ENCODE data around the gene RRBP1.

The RRBP1 gene

DNA sequence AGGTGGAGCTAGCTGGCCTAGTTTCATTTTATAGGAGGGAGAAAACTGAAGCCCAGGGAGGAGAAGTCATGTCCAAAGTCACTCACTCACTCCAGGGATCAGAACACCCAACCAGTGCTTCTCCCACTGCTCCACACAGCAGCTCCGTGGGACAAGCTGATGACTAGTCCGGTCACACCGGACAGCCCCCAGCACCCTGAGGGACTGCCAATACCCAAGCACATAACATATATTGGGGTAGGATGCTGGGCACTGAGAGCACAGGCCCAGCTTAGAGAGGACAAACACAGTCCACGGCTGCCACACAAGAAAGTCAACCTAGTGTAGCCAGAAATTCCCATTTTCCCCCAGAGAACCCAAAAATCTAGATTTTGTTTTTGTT is 5.7 kb downstream of the RRBP1 start:
- Histone ChIP-seq H3K79me2 (ENCODE audit: low read length) (peaks cover 3% of the 10 kb centered on the region; the same call in 1 of the 2 replicates), H3K9me3 (ENCODE audit: insufficient read depth, low read length) (no peaks in the 10 kb centered on the region), H3K27ac (ENCODE audit: low read length) (no peak overlapping the region), H4K20me1 (ENCODE audit: insufficient read depth, low read length) (peaks cover 20% of the 10 kb centered on the region), H3K36me3 (replicated peaks; ENCODE audit: low read depth, low read length) (peaks cover 6% of the 10 kb centered on the region), H3K27me3 (ENCODE audit: low read depth, low read length) (no peaks in the 10 kb centered on the region), H2AFZ (ENCODE audit: low read depth, low read length) (no peak overlapping the region), H3K4me1 (ENCODE audit: low read length) (peaks cover 12% of the 10 kb centered on the region), H3K4me2 (ENCODE audit: low read length) (no peak overlapping the region), H3K9ac (ENCODE audit: low read length) (no peak overlapping the region), H3K4me3 (ENCODE audit: low read length) (no peak overlapping the region)
- TF ChIP-seq, protein P1, sequence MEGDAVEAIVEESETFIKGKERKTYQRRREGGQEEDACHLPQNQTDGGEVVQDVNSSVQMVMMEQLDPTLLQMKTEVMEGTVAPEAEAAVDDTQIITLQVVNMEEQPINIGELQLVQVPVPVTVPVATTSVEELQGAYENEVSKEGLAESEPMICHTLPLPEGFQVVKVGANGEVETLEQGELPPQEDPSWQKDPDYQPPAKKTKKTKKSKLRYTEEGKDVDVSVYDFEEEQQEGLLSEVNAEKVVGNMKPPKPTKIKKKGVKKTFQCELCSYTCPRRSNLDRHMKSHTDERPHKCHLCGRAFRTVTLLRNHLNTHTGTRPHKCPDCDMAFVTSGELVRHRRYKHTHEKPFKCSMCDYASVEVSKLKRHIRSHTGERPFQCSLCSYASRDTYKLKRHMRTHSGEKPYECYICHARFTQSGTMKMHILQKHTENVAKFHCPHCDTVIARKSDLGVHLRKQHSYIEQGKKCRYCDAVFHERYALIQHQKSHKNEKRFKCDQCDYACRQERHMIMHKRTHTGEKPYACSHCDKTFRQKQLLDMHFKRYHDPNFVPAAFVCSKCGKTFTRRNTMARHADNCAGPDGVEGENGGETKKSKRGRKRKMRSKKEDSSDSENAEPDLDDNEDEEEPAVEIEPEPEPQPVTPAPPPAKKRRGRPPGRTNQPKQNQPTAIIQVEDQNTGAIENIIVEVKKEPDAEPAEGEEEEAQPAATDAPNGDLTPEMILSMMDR (IDR thresholded peaks at IDR 0.05; ENCODE audit: low read depth, low read length): no peak
- no peak for TF ChIP-seq EZH2phosphoT487 (IDR thresholded peaks at IDR 0.05; ENCODE audit: low read depth)

DNA sequence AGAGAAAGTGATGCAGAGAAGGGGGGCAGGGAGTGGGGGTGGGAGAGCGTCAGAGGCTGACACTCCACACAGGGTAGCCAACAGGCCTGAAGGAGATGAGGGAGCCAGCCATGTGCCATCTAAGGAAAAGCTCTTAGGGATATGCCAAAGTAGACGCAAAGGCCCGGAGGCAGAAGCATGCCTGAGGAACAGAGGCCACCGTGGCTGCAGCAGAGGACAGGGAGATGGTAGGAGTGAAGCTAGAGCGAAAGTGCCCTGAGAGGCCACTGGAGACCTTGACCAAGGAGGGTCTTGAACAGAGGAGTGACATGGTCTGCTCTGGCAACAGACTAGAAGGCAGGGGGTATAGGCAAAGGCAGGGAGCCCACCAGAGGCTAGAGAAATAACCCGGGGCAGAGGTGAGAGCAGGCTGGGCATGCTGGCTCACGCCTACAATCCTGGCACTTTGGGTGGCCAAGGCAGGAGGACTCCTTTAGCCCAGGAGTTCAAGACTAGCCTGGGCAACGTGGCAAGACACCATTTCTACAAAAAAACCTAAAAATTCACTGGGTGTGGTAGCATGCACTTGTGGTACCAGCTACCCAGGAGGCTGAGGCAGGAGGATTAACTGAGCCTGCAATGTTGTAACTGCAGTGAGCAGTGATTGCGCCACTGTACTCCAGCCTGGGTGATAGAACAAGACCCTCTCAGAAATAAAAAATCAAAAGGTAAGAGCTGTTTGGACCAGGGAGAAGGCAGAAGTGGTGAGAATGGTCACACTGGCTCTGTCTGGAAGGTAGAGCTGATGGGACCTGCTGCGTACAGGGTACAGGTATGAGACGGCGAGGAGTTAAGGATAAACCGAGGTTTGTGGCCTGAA is 6.3 kb downstream of the RRBP1 start:
- no peak for TF ChIP-seq EZH2phosphoT487 (IDR thresholded peaks at IDR 0.05; ENCODE audit: low read depth)
- TF ChIP-seq, protein P1 (IDR thresholded peaks at IDR 0.05; ENCODE audit: low read depth, low read length): no peak
- H4K20me1 ChIP-seq (ENCODE audit: insufficient read depth, low read length): peaks cover 20% of the 10 kb centered on the region
- no peak overlapping the region for H3K4me3 ChIP-seq (ENCODE audit: low read length)
- H3K27ac ChIP-seq (ENCODE audit: low read length): no peak overlapping the region
- H3K27me3 ChIP-seq (ENCODE audit: low read depth, low read length): no peaks in the 10 kb centered on the region
- peaks cover 18% of the 10 kb centered on the region for H3K4me1 ChIP-seq (ENCODE audit: low read length)
- H3K36me3 ChIP-seq (replicated peaks; ENCODE audit: low read depth, low read length): peaks cover 6% of the 10 kb centered on the region
- no peak overlapping the region for H3K4me2 ChIP-seq (ENCODE audit: low read length)
- no peak overlapping the region for H3K9ac ChIP-seq (ENCODE audit: low read length)
- no peak overlapping the region for H2AFZ ChIP-seq (ENCODE audit: low read depth, low read length)
- peaks cover 1% of the 10 kb centered on the region; the same call in 1 of the 2 replicates for H3K79me2 ChIP-seq (ENCODE audit: low read length)
- H3K9me3 ChIP-seq (ENCODE audit: insufficient read depth, low read length): no peaks in the 10 kb centered on the region

DNA sequence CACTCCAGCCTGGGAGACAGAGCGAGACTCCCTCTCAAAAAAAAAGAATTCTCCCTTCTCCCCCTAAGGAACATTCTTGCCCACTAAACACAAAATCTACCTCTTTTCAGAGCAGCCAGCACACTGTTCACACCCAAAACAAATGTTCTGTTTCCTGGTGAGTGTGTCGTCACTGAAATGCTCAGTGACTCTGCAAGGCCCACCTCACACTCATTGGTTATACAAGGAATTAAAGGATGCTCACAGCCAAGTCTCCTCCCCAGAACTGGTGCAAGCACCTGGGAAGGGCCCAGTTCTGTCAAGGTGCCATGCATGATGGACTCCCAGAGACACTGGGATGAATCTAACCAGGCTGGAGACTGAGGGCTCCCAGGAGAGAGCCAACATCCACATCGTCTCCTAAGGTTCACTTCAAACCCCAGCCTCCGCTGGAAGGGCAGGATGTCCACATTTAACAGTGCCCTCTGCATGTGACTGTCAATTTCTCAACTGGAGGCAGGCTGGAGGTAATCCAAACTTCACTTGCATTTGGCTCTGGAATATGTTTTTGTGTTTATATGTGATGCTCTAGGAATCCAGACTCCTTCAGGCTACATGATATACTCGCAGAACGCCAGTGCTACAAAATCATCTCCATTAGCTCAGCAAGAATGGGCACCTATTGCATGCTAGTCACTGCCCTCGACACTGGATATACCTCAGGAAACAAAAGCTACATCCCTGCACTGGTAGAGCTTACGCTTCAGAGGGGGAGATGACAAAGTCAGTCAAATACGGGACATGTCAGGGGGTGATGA is 7.1 kb downstream of the RRBP1 start:
- Histone ChIP-seq H3K4me3 (ENCODE audit: low read length) (no peak overlapping the region), H3K27ac (ENCODE audit: low read length) (no peak overlapping the region), H3K9ac (ENCODE audit: low read length) (no peak overlapping the region), H3K79me2 (ENCODE audit: low read length) (no peaks in the 10 kb centered on the region), H3K36me3 (replicated peaks; ENCODE audit: low read depth, low read length) (peaks cover 5% of the 10 kb centered on the region), H2AFZ (ENCODE audit: low read depth, low read length) (no peak overlapping the region), H3K9me3 (ENCODE audit: insufficient read depth, low read length) (no peaks in the 10 kb centered on the region), H3K27me3 (ENCODE audit: low read depth, low read length) (no peaks in the 10 kb centered on the region), H3K4me1 (ENCODE audit: low read length) (peaks cover 12% of the 10 kb centered on the region), H3K4me2 (ENCODE audit: low read length) (no peak overlapping the region), H4K20me1 (ENCODE audit: insufficient read depth, low read length) (peaks cover 14% of the 10 kb centered on the region)
- TF ChIP-seq EZH2phosphoT487 (IDR thresholded peaks at IDR 0.05; ENCODE audit: low read depth): no peak
- TF ChIP-seq, protein P1 (IDR thresholded peaks at IDR 0.05; ENCODE audit: low read depth, low read length): no peak

DNA sequence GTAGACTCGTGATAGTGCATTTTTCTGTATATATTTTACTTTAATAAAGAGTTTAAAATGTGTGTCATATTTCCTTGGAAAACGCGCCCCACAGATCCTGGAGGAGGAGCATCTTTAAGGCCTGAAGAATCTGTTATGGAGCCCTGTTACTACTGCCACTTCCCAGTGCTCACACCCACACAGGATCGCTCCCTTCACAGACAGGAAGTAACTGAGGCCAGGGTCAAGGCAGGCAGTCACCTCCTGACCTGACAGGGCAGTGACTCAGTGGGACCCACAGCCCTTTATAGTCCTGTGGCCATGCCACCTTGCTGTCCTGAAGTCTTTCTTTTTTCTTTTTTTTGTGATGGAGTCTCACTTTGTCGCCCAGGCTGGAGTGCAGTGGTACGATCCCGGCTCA is 9.0 kb downstream of the RRBP1 start:
- Histone ChIP-seq H3K4me2 (ENCODE audit: low read length) (no peak overlapping the region), H3K36me3 (replicated peaks; ENCODE audit: low read depth, low read length) (no peaks in the 10 kb centered on the region), H3K9me3 (ENCODE audit: insufficient read depth, low read length) (no peaks in the 10 kb centered on the region), H3K79me2 (ENCODE audit: low read length) (no peaks in the 10 kb centered on the region), H3K27ac (ENCODE audit: low read length) (no peak overlapping the region), H2AFZ (ENCODE audit: low read depth, low read length) (no peak overlapping the region), H4K20me1 (ENCODE audit: insufficient read depth, low read length) (0 out of 2 replicates have a peak, but pooled peaks cover 9% of the 10 kb centered on the region), H3K4me3 (ENCODE audit: low read length) (no peak overlapping the region), H3K4me1 (ENCODE audit: low read length) (peaks cover 12% of the 10 kb centered on the region), H3K27me3 (ENCODE audit: low read depth, low read length) (no peaks in the 10 kb centered on the region), H3K9ac (ENCODE audit: low read length) (no peak overlapping the region)
- TF ChIP-seq EZH2phosphoT487 (IDR thresholded peaks at IDR 0.05; ENCODE audit: low read depth): no peak
- TF ChIP-seq, protein P1 (IDR thresholded peaks at IDR 0.05; ENCODE audit: low read depth, low read length): no peak

All from OCI-LY3 (cell line).